GM23338 (cell line): ENCODE data around the gene KRTAP5-6. TPM values are rescaled to one million over a fixed set of nuclear protein-coding genes. Genes with fewer than 3 reads are reported as not detected.

Experiments
- ATAC-seq: fragments of 200-7000 bp; cut with Tn5 transposase; 3 replicates; pipeline ENCODE4 v1.9.1; 2020
- DNase-seq: peaks from one replicate; pipeline ENCODE4 v3.0.0-alpha.2; 2015; ENCODE audit warnings: low spot score
- H2AFZ ChIP-seq: fragments of 200-600 bp; sonication (generic); 2 replicates; pipeline ENCODE4 v1.8.0; 2016; ENCODE audit warnings: antibody characterized with exemption, mild to moderate bottlenecking, moderate library complexity
- H3F3A ChIP-seq: fragments of 200-600 bp; sonication (generic); replicated peaks from 2 replicates; pipeline ENCODE4 v1.8.0; 2017; ENCODE audit warnings: antibody characterized with exemption, mixed run types, low read depth
- H3K27ac ChIP-seq: fragments of 200-600 bp; sonication (generic); 2 replicates; pipeline ENCODE4 v1.6.1; 2016; ENCODE audit warnings: low read depth
- H3K27me3 ChIP-seq: fragments of 200-600 bp; sonication (generic); 2 replicates; pipeline ENCODE4 v1.8.0; 2016; ENCODE audit warnings: mild to moderate bottlenecking, mixed run types, moderate library complexity; ENCODE audit not compliant: insufficient read depth
- H3K36me3 ChIP-seq: fragments of 200-600 bp; sonication (generic); 2 replicates; pipeline ENCODE4 v1.8.0; 2016; ENCODE audit warnings: mild to moderate bottlenecking; ENCODE audit not compliant: insufficient read depth
- H3K4me1 ChIP-seq: fragments of 200-600 bp; sonication (generic); 2 replicates; pipeline ENCODE4 v1.8.0; 2016; ENCODE audit warnings: mild to moderate bottlenecking, moderate library complexity; ENCODE audit not compliant: insufficient read depth
- H3K4me2 ChIP-seq: fragments of 200-600 bp; sonication (generic); 2 replicates; pipeline ENCODE4 v1.7.1; 2017; ENCODE audit warnings: mixed run types
- H3K4me3 ChIP-seq: fragments of 200-600 bp; sonication (generic); 2 replicates; pipeline ENCODE4 v1.6.1; 2016; ENCODE audit warnings: mixed run types
- H3K79me2 ChIP-seq: fragments of 200-600 bp; sonication (generic); replicated peaks from 2 replicates; pipeline ENCODE4 v1.8.0; 2017; ENCODE audit warnings: mild to moderate bottlenecking; ENCODE audit not compliant: insufficient read depth
- H3K9me2 ChIP-seq: fragments of 200-600 bp; sonication (generic); 2 replicates; pipeline ENCODE4 v1.8.0; 2017; ENCODE audit not compliant: insufficient read depth
- H4K20me1 ChIP-seq: fragments of 200-600 bp; sonication (generic); replicated peaks from 2 replicates; pipeline ENCODE4 v1.8.0; 2017; ENCODE audit warnings: mild to moderate bottlenecking; ENCODE audit not compliant: insufficient read depth
- H3K27ac Mint-ChIP-seq: 2 replicates; pipeline ENCODE4 v1.8.0; 2020; ENCODE audit warnings: inconsistent platforms, mild to moderate bottlenecking, moderate library complexity, mixed read lengths
- H3K27me3 Mint-ChIP-seq: 3 replicates; pipeline ENCODE4 v1.8.0; 2022; ENCODE audit warnings: low read depth, mild to moderate bottlenecking, moderate library complexity, mixed read lengths, inconsistent platforms; ENCODE audit not compliant: insufficient read depth, poor library complexity
- H3K36me3 Mint-ChIP-seq: 3 replicates; pipeline ENCODE4 v1.8.0; 2021; ENCODE audit warnings: low read depth, mild to moderate bottlenecking, inconsistent platforms, moderate library complexity, mixed read lengths
- H3K4me1 Mint-ChIP-seq: 3 replicates; pipeline ENCODE4 v1.8.0; 2020; ENCODE audit warnings: mild to moderate bottlenecking, inconsistent platforms, mixed read lengths
- H3K4me3 Mint-ChIP-seq: 3 replicates; pipeline ENCODE4 v1.8.0; 2021; ENCODE audit warnings: moderate library complexity, mild to moderate bottlenecking, inconsistent platforms, mixed read lengths
- H3K9me3 Mint-ChIP-seq: 3 replicates; pipeline ENCODE4 v1.8.0; 2020; ENCODE audit warnings: moderate library complexity, mild to moderate bottlenecking, inconsistent platforms, mixed read lengths
- CREB1 ChIP-seq: fragments of 250-450 bp; sonication (Bioruptor Pico); IDR thresholded peaks from 2 replicates; pipeline ENCODE4 v1.5.0; 2020; ENCODE audit warnings: low read depth, mild to moderate bottlenecking, moderate library complexity
- ETS1 ChIP-seq: IDR thresholded peaks from 2 replicates; pipeline ENCODE4 v1.6.1; 2016; ENCODE audit warnings: antibody characterized with exemption
- EZH2 ChIP-seq: fragments of 200-600 bp; sonication (generic); IDR thresholded peaks from one replicate; pipeline ENCODE4 v1.8.0; 2017; ENCODE audit warnings: antibody characterized with exemption, mild to moderate bottlenecking, low read depth; ENCODE audit not compliant: unreplicated experiment
- EZH2phosphoT487 ChIP-seq: fragments of 200-600 bp; sonication (generic); IDR thresholded peaks from one replicate; pipeline ENCODE4 v1.8.1; 2018; ENCODE audit warnings: antibody characterized with exemption; ENCODE audit not compliant: unreplicated experiment
- JUNB ChIP-seq: IDR thresholded peaks from one replicate; pipeline ENCODE4 v1.6.1; 2016; ENCODE audit warnings: antibody characterized with exemption; ENCODE audit not compliant: unreplicated experiment
- NANOG ChIP-seq: IDR thresholded peaks from 2 replicates; pipeline ENCODE4 v1.6.1; 2016; ENCODE audit warnings: antibody characterized with exemption, borderline replicate concordance
- POLR2AphosphoS5 ChIP-seq: IDR thresholded peaks from 2 replicates; pipeline ENCODE4 v1.6.1; 2016; ENCODE audit warnings: antibody characterized with exemption, low read depth
- REST ChIP-seq: IDR thresholded peaks from one replicate; pipeline ENCODE4 v1.6.1; 2018; ENCODE audit warnings: antibody characterized with exemption; ENCODE audit not compliant: unreplicated experiment
- STAT1 ChIP-seq: IDR thresholded peaks from one replicate; pipeline ENCODE4 v1.6.1; 2016; ENCODE audit warnings: antibody characterized with exemption; ENCODE audit not compliant: unreplicated experiment
- ZNF114 ChIP-seq: fragments of 250-450 bp; sonication (Bioruptor Pico); IDR thresholded peaks from 2 replicates; pipeline ENCODE4 v1.5.0; 2020; ENCODE audit warnings: mild to moderate bottlenecking, moderate library complexity
- ZNF331 ChIP-seq: fragments of 250-450 bp; sonication (Bioruptor Pico); IDR thresholded peaks from 2 replicates; pipeline ENCODE4 v1.5.0; 2020; ENCODE audit warnings: low read depth, mild to moderate bottlenecking, moderate library complexity
- polyA plus RNA-seq: library from polyadenylated mRNA; unstranded; fragments of >200 nt; fragmentation: Nextera tagmentation; extraction: Ambion mirVana; gene quantifications from 2 replicates; pipeline ENCODE4 v1.2.1, GENCODE V29; 2016
- total RNA-seq: library from RNA; depleted of rRNA; stranded (reverse); fragments of >200 nt; shearing (Covaris generic); gene quantifications from 2 replicates; pipeline ENCODE4 v1.2.3, GENCODE V29; 2014
- TF ChIP-seq, protein P1 (sequence below), 2 experiments: fragments of 200-600 bp in 1 of 2; sonication (generic) in 1 of 2; conservative IDR thresholded peaks; 2 replicates each; pipeline versions ENCODE4 v1.5.1 to v1.6.1; 2016 to 2017; ENCODE audit warnings: antibody characterized with exemption in 2 of 2, low read depth in 2 of 2, mild to moderate bottlenecking in 2 of 2, moderate library complexity in 1 of 2
- TF ChIP-seq, protein P2 (sequence below): fragments of 250-450 bp; sonication (Bioruptor Pico); IDR thresholded peaks from 2 replicates; pipeline ENCODE4 v1.5.0; 2020; ENCODE audit warnings: mild to moderate bottlenecking, moderate library complexity

The KRTAP5-6 gene
- total and polyA plus RNA-seq, 2 experiments from 2014 or later: not detected

- Histone ChIP-seq H3K9me2 (no peaks in the 10 kb centered on the region), H4K20me1 (no peaks in the 10 kb centered on the region), H2AFZ (no peak overlapping the region), H3K4me1 (no peaks in the 10 kb centered on the region), H3F3A (no peaks in the 10 kb centered on the region), H3K27ac (no peak overlapping the region), H3K4me3 (no peak overlapping the region), H3K79me2 (no peaks in the 10 kb centered on the region), H3K4me2 (no peak overlapping the region), H3K36me3 (no peaks in the 10 kb centered on the region), H3K27me3 (no peaks in the 10 kb centered on the region)
- Mint-ChIP-seq H3K36me3 (no peaks in the 10 kb centered on the region), H3K27me3 (peaks cover 9% of the 10 kb centered on the region), H3K4me1 (peaks cover 6% of the 10 kb centered on the region; the same call in 2 of the 3 replicates), H3K9me3 (no peaks in the 10 kb centered on the region), H3K4me3 (no peak overlapping the region), H3K27ac (no peak overlapping the region)
- DNase-seq (no peak), ATAC-seq (no peak)
- TF ChIP-seq EZH2phosphoT487: no peak
- TF ChIP-seq ZNF114: no peak
- no peak for TF ChIP-seq REST
- TF ChIP-seq, protein P1, sequence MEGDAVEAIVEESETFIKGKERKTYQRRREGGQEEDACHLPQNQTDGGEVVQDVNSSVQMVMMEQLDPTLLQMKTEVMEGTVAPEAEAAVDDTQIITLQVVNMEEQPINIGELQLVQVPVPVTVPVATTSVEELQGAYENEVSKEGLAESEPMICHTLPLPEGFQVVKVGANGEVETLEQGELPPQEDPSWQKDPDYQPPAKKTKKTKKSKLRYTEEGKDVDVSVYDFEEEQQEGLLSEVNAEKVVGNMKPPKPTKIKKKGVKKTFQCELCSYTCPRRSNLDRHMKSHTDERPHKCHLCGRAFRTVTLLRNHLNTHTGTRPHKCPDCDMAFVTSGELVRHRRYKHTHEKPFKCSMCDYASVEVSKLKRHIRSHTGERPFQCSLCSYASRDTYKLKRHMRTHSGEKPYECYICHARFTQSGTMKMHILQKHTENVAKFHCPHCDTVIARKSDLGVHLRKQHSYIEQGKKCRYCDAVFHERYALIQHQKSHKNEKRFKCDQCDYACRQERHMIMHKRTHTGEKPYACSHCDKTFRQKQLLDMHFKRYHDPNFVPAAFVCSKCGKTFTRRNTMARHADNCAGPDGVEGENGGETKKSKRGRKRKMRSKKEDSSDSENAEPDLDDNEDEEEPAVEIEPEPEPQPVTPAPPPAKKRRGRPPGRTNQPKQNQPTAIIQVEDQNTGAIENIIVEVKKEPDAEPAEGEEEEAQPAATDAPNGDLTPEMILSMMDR (conservative IDR thresholded peaks at IDR 0.05; ENCODE audit: low read depth in 2 of 2): no peak
- no peak for TF ChIP-seq CREB1 (CRISPR knock-in tag)
- TF ChIP-seq JUNB: no peak
- TF ChIP-seq NANOG: no peak
- TF ChIP-seq ETS1: no peak
- TF ChIP-seq, protein P2, sequence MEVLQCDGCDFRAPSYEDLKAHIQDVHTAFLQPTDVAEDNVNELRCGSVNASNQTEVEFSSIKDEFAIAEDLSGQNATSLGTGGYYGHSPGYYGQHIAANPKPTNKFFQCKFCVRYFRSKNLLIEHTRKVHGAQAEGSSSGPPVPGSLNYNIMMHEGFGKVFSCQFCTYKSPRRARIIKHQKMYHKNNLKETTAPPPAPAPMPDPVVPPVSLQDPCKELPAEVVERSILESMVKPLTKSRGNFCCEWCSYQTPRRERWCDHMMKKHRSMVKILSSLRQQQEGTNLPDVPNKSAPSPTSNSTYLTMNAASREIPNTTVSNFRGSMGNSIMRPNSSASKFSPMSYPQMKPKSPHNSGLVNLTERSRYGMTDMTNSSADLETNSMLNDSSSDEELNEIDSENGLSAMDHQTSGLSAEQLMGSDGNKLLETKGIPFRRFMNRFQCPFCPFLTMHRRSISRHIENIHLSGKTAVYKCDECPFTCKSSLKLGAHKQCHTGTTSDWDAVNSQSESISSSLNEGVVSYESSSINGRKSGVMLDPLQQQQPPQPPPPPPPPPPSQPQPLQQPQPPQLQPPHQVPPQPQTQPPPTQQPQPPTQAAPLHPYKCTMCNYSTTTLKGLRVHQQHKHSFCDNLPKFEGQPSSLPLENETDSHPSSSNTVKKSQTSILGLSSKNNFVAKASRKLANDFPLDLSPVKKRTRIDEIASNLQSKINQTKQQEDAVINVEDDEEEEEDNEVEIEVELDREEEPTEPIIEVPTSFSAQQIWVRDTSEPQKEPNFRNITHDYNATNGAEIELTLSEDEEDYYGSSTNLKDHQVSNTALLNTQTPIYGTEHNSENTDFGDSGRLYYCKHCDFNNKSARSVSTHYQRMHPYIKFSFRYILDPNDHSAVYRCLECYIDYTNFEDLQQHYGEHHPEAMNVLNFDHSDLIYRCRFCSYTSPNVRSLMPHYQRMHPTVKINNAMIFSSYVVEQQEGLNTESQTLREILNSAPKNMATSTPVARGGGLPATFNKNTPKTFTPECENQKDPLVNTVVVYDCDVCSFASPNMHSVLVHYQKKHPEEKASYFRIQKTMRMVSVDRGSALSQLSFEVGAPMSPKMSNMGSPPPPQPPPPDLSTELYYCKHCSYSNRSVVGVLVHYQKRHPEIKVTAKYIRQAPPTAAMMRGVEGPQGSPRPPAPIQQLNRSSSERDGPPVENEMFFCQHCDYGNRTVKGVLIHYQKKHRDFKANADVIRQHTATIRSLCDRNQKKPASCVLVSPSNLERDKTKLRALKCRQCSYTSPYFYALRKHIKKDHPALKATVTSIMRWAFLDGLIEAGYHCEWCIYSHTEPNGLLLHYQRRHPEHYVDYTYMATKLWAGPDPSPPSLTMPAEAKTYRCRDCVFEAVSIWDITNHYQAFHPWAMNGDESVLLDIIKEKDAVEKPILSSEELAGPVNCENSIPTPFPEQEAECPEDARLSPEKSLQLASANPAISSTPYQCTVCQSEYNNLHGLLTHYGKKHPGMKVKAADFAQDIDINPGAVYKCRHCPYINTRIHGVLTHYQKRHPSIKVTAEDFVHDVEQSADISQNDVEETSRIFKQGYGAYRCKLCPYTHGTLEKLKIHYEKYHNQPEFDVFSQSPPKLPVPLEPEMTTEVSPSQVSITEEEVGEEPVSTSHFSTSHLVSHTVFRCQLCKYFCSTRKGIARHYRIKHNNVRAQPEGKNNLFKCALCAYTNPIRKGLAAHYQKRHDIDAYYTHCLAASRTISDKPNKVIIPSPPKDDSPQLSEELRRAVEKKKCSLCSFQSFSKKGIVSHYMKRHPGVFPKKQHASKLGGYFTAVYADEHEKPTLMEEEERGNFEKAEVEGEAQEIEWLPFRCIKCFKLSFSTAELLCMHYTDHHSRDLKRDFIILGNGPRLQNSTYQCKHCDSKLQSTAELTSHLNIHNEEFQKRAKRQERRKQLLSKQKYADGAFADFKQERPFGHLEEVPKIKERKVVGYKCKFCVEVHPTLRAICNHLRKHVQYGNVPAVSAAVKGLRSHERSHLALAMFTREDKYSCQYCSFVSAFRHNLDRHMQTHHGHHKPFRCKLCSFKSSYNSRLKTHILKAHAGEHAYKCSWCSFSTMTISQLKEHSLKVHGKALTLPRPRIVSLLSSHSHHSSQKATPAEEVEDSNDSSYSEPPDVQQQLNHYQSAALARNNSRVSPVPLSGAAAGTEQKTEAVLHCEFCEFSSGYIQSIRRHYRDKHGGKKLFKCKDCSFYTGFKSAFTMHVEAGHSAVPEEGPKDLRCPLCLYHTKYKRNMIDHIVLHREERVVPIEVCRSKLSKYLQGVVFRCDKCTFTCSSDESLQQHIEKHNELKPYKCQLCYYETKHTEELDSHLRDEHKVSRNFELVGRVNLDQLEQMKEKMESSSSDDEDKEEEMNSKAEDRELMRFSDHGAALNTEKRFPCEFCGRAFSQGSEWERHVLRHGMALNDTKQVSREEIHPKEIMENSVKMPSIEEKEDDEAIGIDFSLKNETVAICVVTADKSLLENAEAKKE (CRISPR knock-in tag): no peak
- TF ChIP-seq ZNF331 (CRISPR knock-in tag): no peak
- TF ChIP-seq POLR2AphosphoS5: no peak
- TF ChIP-seq STAT1: no peak
- TF ChIP-seq EZH2: no peak
Observed at GRCh38 chr11:1655168-1656060, 41.6 kb upstream of the KRTAP5-6 start.
